GF-D8 (cell line): Measurements from ENCODE around the gene TRAF3.
"Not testable (repeated sequence)": the region's sequence is repeated elsewhere in the genome, so short reads cannot be mapped to it uniquely, and the experiment has no call there.

Experiments used
- DNase-seq: peaks from one replicate; lab custom pipeline; 2025; lab: John Stamatoyannopoulos, UW

Gene TRAF3

DNA sequence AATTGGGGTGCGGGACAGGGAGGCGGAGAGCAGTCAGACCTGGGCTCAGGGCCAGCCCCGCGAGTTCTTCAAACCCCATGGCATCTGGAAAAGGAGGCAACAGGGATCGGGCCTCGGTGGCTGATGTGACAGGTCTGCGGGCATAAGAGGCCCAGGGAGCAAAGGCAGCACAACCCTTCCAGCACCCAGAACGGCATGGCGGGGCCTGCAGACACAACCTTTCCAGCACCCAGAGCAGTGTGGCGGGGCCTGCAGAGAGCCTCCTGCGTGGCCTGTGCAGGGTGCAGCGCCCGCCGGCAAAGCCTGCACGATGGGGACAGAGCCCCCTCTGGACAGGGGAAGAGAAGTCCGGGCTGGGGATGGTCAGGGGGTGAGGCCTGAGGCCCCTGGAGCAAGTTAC, 26.2 kb upstream of the TRAF3 start:
- no peak for DNase-seq

DNA sequence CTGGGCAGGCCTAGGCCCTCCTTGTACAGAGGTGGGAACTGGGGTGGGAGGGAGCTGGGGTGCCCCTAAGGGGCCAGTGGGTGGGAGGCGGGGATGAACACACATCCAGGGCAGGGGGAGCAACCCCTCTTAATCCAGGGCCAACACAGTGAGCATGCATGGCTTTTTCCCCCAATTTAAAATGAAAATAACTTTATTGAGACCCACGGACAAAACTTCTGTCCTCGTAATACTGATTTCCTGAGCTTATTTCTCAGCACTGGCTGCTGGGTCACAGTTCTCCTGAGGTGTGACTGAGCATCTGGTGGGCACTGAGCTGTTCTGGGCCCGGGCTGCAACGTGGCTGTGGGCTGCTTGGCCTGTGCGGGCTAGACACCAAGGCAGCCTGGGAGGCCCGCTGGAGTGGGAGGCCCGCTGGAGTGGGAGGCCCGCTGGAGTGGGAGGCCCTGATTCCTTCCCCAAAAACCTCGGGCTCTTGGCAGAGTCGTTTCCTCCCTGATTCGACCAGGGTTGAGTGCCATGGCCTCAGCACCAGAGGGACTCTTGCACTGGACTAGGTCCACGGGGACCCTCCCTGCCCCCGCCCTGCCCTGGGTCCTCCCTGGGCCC, 24.9 kb upstream of the TRAF3 start:
- DNase-seq, result no peak

DNA sequence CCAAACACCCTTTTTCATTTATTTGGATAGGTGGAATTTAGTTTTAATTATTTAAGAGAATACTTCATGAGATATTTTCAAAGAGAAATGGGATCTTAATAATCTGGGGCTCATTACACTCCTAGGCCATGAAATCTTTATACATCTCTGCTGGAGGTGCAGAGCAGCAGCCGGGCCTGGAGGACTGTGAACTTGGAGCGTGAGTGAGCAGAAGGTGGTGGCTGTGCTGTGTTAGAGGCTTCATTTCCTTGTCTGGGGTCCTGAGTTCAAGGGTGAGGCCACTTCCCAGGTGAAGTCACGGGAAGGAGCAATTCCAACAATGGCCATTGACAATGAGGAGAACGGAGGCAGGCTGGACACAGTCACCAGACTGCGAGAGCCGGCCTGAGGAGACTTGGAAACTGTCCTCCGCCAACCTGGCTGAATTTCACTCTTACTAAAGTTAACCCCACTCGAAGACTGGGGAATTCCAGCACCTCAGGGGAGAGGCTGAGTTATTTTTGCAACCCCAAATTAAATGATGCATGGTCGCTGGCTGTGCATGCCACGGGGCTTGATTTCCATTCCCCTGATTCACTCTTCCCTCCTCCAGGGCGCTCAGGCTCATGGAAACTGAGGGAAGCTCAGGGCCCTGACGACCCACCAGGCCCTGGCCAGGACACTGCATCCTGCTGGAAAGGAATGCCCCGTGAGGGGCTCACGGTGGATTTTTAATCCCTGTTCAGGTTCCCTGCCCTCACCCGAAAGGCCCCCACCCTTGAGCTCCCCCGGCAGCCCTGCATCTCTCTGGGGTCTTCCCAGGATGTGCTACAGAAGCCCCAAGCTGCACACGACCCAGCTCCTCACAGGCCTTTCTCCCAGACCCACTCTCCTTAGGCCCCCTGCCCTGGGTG, 22.6 kb upstream of the TRAF3 start:
- DNase-seq, result no peak

DNA sequence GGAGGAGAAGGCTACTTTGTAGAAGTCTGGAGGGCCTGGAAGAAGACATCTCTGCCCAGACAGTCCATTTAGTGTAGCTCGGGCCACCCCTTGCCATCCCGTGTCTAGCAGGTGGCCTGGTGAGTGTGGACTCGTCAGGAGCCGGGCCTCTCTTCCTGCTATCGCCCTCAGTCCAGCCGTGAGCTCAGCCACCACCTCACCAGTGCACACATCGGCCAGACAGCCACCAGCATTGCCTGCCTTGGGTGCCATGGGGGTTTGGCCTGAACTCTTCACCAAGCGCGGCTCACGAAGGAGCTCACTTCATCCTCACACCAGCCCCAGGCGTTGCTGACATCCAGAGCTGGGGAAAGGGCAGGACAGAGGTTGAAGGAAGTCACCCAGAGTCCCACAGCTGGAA, 19.6 kb upstream of the TRAF3 start:
- no peak for DNase-seq

DNA sequence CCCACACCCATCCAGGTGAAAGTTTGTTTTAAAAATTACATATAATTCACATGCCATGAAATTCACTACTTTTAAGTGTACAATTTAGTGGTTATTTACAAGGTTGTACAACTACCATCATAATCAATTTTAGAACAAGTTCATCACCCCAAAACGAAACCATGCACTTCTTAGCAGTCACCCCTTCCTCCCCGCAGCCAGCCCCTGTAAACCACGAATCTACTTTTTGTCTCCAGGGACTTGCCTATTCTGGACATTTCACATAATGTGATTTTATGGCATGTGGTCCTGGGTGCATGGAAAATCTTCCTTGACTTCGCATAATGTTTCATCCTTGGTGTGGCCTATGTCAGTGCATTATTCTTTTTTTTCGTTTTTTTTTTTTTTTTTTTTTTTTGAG, 19.2 kb upstream of the TRAF3 start:
- DNase-seq, result no peak

DNA sequence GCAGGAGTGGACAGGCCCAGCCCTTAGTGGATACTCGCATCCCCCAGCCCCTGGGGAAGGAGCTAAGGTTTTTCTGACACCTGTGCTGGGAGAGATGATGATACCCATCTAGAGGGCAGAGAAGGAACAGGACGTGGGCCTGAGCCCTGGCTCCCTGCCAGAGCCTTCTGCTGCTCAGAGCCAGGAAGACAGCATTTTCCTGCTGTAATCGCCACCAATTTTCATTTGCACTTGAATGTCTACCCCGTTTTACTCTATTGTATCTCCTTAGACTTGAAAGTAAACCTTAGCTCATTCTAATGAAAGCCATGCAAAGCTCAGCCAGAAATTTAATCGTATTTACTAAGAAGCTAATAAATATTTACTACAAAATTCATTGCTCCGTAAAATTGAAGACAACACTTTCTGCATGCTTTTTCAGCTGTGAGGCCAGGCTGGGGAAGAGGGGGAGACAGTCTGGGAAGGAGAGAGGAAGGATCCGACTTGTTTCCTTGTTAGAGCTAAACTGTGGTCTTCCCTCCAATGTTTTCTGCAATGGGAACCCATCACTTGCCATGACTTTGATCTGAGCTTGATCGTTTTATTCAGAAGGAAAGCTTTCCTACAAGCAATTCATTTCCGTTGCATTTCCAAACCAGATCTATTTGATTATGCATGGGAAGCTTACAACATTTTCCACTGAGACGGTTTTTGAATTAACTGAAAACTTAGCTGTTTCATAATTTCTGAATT, 17.6 kb upstream of the TRAF3 start:
- DNase-seq, result no peak

DNA sequence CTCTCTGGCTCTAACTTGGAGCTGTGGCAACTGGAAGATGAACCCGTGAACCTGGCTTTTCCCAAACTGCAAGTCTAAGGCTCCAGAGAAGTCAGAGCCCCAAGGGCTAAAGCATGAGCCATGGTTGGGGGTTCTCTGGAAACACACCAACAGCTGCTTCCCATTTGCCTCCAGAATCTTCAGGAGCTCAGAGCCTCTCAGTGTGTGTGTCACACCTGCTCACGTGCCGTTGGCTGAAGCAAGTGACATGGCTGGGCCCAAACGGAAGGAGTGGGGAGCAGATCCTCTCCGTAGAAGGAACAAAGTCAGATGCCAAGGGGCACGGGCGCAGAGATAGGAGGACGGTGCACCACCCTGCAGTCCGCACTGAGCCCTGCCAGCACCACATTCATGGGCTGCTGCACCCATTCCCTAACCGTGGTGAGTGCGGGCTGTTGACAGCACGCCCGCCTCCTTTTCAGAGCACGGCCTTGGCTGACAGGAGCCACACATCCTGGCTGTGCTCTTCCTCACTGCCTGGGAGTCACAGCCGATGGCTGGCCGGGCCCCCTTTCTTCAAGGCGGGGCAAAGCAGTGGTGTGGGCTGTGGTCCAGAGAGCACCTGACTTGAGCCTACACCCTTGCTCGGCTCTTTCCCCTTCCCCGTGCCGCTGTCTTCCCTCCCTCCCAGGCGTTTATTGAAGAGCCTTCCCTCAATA, 16.6 kb upstream of the TRAF3 start:
- no peak for DNase-seq

DNA sequence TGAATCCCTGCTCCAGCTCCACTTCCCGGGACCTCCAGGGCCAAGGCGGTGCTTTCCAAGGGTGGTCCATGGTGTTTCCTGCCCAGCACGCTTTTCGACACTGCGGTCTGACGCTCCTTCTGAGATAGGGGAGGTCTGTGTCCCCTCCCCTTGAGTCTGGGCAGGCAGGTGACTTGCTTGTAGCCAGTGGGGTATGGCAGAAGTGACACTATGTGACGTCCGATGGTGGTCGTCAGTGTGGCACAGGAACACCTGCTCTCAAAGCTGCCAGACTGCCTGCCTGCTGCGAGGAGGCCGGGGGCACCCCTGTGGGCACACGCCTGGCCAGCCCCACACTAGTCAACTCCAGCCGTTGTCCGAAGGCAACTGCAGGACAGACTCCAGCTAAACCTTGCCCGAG, 16.0 kb upstream of the TRAF3 start:
- DNase-seq, result no peak

DNA sequence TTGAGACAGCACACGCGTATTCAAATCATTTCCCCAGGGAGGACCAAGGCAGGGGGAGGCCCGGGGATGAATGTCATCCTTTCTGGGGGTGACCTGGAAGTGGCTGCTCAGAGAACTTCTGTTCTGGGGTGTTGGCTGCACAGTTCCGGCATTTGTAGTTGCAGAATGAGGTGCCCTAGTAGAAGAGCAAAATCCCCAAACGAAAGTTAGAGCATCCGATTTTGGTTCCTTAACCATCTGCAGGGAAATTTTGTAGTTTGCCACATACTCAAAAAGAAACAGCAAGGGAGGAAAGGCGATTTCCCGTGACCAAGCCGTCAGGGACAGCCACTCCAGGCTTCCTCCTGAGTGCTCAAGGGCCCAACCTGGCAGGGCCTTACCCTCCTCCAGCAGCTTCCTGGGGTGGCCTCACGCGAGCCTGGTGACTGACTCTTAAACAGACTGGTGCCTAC, 13.0 kb upstream of the TRAF3 start:
- DNase-seq, result no peak

DNA sequence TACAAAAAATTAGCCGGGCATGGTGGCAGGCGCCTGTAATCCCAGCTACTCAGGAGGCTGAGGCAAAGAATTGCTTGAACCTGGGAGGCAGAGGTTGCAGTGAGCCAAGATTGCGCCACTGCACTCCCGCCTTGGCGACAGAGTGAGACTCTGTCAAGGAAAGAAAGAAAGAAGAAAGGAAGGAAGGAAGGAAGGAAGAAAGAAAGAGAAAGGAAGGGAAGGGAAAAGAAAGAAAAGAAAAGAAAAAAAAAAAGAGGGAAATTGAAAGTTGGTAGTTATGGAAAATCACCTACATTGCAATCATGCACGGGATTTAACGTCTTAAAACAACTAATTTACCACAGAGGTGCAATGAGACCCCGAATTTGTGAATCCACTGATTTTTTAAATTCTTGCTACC, 11.5 kb upstream of the TRAF3 start:
- not testable (repeated sequence) for DNase-seq

DNA sequence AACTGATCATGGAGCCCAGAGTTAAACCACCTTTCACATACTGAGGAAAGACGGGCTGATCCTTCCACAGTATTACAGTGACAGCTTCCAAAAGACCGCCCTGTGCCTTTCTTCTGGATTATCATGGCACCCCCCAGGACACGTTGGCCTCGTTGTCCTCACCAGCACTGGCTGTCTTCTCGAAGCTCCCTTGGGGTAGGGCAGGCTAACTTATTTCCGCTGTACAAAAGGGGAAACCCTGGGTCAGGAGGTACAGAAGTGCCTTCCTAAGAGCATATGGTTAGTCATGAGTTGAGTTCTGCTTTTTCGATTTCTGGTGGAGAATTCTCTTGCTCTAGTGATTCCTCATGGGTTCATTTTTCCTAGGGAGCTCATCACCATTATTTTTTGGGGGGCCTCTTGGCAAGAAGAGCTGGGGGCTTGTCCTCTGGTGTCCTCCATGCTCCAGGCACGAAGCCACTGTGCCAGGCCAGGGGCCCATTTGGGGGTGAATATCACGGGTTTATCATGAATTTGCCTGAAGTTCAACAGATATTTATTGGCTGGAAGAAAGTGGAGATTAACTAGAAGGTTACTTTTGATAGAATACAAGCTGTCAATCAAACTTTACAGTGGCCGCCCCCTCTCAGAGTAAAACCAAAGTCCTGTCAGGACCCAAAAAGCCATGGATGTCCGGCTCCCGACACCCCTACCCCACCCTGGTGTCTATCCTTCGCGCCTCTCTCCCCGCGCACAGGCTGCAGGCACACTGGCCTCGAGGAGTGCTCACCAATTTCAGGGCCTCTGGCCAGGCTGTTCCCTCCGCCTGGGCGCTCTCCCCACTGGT, 8.8 kb upstream of the TRAF3 start:
- peak; percentile 54 for DNase-seq

DNA sequence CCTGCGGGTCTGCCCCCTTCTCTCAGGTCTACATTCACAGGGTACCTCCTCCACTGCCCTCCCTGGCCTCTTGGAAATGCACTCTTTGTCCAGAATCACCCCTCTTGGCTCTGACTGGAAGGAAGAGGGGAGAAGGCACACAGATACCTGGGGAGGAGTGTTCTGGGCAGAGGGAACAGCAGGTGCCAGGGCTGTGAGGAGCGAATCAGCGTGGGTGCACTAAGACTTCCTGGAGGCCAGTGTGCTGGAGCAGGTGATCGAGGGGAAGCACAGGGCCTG, 8.3 kb upstream of the TRAF3 start:
- DNase-seq, result no peak

DNA sequence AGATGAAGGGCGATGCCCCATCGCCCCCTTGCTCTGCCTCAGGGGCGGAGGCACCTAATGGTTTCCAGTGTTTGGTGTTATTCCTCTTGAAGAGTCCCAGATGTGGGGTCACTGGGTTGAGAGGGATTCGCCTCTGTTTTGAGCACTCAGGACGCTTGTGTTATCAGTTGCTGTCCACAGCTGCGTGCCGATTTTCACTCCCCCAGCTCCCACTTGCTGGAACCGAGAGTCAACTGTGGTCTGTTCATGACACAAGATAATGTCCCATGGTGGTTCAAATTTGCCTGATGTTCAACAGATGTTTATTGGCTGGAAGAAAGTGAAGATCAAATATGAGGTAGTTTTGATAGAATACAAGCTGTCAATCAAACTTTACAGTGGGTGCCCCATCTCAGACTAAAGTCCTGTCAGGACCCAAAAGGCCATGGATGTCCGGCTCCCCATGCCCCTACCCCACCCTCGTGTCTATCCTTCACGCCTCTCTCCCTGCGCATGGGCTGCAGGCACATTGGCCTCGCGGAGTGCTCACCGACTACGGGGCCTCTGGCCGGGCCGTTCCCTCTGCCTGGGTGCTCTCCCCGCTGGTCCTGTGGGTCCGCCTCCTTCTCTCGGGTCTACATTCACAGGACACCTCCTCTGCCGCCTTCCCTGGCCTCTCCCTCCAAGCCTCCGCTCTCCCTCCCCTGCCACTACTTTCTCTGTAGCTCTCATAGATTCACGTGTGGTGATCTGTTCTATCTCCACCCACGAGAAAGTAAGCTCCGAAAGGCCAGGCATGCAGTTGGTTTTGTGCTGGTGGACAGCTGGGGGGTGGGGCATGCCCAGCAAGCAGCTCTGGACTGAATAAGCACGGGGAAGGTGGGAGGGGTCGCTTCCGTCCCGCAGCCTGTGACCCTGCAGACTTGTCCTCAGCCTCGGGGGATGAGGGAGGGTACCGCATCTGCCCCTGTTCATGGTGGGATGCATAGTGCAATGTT, 6.8 kb upstream of the TRAF3 start:
- DNase-seq, result no peak

DNA sequence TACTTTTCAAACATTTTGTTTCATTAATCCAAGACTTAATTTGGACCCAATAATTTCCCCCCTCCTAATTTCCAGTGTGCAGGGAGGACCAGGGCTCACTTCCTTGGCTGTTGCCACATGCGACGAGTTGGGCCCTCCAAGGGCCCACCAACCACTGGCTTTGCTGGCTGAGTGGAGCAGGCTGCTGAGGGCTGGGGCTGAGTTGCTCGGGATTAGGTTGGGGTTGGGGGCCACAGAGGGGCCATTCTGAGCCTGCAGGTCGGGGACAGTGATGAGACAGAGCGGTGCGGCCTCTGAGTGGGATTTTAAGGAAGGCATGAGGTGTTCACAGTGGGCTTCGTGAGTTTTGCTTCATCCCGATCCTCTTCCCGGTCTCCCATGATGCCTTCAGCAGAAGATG, 6.1 kb upstream of the TRAF3 start:
- no peak for DNase-seq

DNA sequence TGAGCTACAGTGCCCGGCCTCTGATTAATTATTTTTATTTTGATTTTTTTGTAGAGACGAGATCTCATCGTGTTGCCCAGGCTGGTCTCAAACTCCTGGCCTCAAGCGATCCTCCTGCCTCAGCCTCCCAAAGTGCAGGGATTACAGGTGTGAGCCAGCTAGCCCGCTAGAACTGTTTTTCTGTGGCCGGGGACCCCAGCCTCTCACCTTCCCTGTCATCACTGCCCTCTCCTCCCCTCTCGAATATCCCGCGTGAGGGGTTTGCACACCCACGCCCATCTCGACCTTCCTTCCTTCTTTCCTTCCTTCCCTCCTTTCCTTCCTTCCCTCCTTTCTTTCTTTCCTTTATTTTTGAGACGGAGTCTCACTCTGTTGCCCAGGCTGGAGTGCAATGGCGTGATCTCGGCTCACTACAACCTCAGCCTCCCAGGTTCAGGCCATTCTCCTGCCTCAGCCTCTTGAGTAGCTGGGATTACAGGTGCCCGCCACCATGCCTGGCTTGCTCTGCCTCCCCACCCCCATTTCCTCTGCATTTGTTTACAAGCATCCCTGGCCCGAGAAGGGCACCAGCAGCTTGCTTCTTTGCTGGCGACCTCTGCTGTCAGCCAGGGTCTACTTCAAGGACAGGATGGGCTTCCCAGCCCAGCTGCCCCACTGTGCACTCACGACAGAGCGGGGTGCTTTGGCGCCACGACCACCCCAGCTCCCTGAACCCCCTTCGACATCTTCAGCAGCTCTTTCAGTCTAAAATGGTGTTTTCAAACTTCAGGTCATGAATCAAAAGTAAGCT, 4.3 kb upstream of the TRAF3 start:
- no peak for DNase-seq

DNA sequence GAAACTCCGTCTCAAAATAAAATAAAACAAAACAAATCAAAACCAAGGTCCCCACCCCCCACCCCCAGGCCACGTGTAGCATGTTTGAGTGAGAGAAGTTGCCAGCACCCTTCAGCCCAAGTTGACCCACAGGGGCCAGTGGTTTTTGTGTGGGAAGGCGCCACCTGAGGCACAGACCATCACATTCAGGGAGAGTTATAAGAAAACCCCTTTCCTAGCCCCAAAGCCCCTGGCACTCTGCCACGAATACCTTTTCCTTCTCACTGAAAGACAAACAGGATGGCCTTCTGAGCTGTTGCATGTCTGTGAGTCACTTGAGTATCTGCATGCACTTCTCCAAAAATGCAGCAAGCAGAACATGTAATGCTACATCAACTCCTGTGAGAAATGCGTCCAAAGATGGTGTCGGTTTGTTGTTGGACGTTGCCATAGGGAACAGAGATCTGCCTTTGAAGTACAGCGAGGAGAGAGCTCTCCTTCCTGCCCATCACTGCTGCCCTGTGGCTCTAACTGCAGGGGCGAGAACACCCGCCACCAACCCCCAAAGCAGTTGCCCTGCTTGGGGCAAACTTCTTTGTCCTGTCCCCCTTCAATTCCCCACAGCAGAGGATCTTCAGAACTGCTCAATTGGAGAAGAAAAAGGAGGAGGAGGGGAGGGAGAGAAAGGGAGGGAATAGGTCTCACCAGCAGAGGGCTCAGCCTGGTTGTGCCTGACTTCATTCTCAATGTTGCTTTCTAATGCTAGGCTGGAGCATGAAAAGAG, 2.7 kb upstream of the TRAF3 start:
- DNase-seq, result no peak

DNA sequence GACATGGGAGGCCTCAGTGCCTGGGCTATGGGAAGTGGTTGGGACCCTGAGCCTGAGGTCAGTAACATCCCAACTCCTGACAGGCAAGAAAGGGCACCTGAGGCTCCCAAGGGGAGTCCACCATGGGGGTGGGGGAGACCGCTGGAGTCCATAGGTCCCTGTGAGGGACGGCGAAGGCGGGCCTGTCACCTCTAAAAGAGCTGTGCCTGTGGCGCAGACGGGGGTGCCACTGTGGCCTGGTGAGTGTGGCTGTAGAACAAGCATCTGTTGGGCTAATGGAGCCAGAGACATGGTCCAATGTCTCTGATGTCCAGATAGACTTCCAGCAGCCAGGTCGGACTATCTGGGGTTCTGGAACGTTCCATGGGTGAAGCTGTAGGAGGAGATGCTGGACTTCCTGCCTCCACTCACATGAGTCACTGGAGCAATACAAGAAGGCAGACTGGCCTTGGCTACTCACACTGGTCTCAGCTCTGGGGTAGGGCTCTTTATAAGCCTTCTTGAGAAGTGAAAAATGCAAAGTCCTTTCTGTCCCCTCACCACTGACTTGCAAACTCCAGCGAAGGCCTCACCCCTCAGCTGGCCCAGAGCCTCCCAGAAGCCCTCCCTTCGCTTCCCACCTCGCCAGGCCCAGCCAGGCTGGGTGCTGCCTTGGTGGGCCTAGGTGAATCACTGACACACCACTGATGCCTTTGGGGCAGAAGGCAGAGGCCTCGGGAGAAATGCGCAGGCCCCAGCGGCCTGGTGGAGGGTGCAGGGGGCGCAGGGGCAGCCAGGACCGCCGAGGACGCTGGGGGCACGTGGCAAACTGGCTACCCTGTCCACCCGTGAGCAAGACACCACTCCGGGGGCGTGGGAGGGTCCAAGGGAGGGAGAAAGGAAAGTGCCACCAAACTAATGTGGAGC, 1.1 kb upstream of the TRAF3 start:
- no peak for DNase-seq
